Astrocyte of the cerebellum (primary cell): Measurements from ENCODE around the gene PAEP.

ENCODE experiments used
- DNase-seq: peaks from one replicate; pipeline ENCODE4 v3.0.0-alpha.2; 2011; ENCODE audit warnings: low read depth
- H3K4me3 ChIP-seq: 2 replicates; pipeline ENCODE4 v1.5.1; 2011; ENCODE audit warnings: mild to moderate bottlenecking, low read depth, low read length, moderate library complexity
- in situ Hi-C: cut with HindIII; loops from 2 replicates; pipeline ENCODE4 v1.10.0; 2017; ENCODE audit warnings: low sequenced_read_pairs
- TF ChIP-seq, protein P1 (sequence below): IDR thresholded peaks from 2 replicates; pipeline ENCODE4 v1.5.1; 2012; ENCODE audit warnings: low read length, low read depth, moderate library complexity, mild to moderate bottlenecking; ENCODE audit errors: missing control alignments

PAEP gene

DNA sequence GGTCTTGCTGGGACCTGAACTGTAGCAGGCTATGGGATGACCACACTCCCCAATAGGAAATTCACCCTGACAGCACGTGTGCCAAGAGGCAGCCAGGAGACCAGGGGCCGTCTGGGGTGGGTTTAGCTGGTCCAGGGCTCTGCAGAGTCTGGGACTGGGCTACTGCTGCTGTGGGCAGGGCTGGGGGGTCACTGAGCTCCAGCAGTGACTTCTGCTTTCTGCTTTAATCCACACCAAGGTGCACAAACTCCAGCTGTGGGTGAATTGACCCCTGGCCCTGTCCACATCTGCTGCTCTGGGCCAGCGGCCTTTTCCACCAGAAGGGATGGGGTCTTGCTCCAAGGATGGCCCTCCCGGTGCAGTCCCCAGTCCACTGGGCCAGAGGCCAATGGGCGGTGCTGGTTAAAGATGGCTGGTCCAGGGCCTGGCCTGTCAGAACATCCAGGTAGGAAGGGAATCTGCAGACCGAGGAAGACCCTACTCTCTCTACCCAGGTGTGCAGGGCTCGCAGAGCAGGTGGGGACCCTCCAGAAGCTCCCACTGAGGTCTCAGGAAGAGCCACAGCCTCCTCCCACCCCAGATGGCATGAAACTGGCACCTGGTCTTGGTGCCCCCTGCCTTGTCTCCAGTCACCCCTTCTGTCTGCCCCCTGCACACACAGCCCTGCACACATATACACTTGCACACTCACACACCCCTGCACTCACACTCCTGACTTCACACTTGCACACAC is 49.8 kb downstream of the PAEP start:
- in situ Hi-C loops = no loop called here
- TF ChIP-seq, protein P1, sequence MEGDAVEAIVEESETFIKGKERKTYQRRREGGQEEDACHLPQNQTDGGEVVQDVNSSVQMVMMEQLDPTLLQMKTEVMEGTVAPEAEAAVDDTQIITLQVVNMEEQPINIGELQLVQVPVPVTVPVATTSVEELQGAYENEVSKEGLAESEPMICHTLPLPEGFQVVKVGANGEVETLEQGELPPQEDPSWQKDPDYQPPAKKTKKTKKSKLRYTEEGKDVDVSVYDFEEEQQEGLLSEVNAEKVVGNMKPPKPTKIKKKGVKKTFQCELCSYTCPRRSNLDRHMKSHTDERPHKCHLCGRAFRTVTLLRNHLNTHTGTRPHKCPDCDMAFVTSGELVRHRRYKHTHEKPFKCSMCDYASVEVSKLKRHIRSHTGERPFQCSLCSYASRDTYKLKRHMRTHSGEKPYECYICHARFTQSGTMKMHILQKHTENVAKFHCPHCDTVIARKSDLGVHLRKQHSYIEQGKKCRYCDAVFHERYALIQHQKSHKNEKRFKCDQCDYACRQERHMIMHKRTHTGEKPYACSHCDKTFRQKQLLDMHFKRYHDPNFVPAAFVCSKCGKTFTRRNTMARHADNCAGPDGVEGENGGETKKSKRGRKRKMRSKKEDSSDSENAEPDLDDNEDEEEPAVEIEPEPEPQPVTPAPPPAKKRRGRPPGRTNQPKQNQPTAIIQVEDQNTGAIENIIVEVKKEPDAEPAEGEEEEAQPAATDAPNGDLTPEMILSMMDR = no peak
- no peak for DNase-seq
- no peak overlapping the region for H3K4me3 ChIP-seq

GRCh38 chr9:135611875-135612209 is 50.3 kb downstream of the PAEP start:
- TF ChIP-seq, protein P1 = no peak
- DNase-seq = no peak

GRCh38 chr9:135612437-135612836 is 50.9 kb downstream of the PAEP start:
- TF ChIP-seq, protein P1 = no peak
- no peak for DNase-seq
- in situ Hi-C loops = no loop called here
- no peak overlapping the region for H3K4me3 ChIP-seq

More at GRCh38 chr9:135611875-135612209, 50.3 kb downstream of the PAEP start:
- in situ Hi-C loops = no loop called here
- no peak overlapping the region for H3K4me3 ChIP-seq

GRCh38 chr9:135612981-135613910 is 51.7 kb downstream of the PAEP start:
- no peak for DNase-seq
- TF ChIP-seq, protein P1 = no peak
- in situ Hi-C loops = no loop called here

DNA sequence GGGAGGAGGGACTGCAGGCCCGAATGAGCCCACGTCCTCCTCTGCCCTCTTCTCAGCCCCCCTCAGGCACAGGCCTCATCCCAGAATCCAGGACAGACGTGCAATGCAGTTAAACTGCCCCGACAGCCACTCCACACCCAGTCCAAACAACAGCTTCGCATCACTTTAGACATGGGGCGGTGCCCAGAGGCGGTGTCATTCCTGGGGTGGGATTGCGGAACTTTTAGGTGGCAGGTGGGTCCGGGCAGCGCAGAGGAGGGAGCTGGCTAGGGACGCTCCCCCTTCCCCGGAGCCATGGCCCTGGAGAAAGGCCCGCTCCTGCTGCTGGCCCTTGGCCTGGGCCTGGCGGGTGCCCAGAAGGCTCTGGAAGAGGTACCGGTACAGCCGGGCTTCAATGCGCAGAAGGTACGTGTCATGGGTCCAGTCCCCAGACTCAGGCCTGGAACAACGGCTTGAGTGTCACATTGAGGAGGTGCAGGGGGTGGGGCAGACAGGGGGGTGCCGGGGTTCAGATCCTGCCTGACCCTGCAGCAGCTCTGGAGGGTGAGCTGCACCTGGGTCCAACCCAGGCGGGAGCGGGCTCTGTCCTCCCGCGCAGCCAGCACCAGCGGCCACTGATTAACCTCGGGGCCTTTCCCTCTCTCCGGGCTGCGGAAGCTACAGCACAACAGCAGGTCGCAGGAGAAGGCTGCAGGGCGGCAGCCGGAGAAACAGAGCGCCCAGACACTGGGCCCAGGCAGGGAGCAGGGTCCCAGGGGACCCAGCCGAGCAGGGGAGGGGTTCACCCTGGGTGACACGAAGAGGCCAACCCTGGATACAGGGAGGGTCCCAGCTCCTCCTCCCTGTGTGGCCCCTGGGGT is 52.6 kb downstream of the PAEP start:
- in situ Hi-C loops = no loop called here
- TF ChIP-seq, protein P1 = no peak
- no peak overlapping the region for H3K4me3 ChIP-seq
- no peak for DNase-seq

More at GRCh38 chr9:135612981-135613910, 51.7 kb downstream of the PAEP start:
- no peak overlapping the region for H3K4me3 ChIP-seq
